22Rv1 (cell line): Measurements from ENCODE around the gene CD300A.

Experiments used
- H3K27ac ChIP-seq: fragments of 450-650 bp; 2 replicates; pipeline ENCODE4 v1.5.1; 2017
- CTCF ChIP-seq: fragments of 450-650 bp; IDR thresholded peaks from 2 replicates; pipeline ENCODE4 v1.5.1; 2017; ENCODE audit warnings: mild to moderate bottlenecking
- ZFX ChIP-seq: fragments of 450-650 bp; IDR thresholded peaks from 2 replicates; pipeline ENCODE4 v1.6.1; 2017; ENCODE audit warnings: antibody characterized with exemption, borderline replicate concordance

The CD300A gene

GRCh38 chr17:74432424-74432690 lies 34.1 kb upstream of the CD300A start:
- peak overlapping the region; percentile 27; the same call in 1 of the 2 replicates for H3K27ac ChIP-seq
- TF ChIP-seq ZFX, result no peak
- TF ChIP-seq CTCF, result no peak

DNA sequence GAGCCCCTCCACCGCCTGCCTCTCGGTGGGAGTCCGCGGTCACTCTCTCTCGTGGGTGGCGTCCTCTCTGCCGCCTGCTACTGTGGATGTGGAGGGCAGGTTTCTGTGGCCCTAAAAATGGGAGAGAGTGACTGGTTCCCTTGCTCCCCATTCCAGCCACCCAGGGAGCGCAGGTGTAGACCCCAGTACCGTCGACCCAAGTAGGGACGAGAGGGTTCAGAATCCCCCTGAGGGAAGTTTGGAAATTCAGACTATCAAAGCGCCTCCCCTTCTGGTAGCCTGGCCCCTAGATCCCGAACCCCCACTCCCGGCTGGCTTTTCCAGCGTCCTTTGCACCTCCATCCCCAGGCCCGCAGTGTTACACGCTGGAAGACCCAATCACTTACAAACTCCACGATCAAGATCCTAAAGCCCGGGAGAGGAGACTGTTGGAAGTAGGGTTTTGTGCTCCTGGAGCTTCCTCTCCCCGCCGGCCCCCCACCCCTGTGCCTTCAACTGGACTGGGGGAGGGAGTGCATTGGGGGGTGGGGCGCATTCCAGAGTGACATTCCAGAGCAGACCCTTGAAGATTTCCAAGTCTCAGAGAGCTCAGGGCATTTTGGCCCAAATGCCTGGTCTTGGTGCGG lies 33.6 kb upstream of the CD300A start:
- TF ChIP-seq ZFX, result no peak
- no peak for TF ChIP-seq CTCF
- no peak overlapping the region for H3K27ac ChIP-seq

- H3K27ac ChIP-seq, result no peak overlapping the region
- TF ChIP-seq ZFX, result no peak
These were observed 32.9 kb upstream of the CD300A start for GRCh38 chr17:74433421-74434121.

DNA sequence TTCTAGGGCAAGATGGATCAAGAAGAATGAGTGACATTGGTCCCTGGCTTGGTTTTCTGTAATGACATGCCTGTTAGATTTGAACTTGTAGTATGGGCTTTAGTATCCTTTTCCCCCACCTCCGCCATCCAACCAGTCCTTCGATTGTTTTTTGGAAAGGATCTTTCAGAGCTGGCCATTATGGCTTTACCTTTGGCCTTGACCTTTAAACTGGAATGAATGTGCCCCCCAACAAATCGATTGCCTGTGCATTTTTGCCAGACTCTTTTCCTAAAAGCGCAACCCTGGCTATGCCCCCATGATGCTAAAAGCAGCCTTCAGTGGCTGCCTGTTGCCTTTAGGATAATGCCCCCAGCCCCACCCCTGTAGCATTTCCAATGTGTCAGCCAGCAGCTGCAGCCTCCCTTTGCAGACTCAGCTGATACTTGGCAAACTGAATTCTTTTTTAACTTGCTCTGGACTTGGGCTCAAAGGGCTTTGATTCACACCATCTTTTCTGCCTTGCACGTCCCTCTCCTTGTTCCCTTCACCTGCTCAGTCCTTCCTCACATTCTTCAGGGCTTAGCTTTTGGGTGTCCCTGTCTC lies 30.6 kb upstream of the CD300A start:
- TF ChIP-seq ZFX (no peak), CTCF (no peak)
- no peak overlapping the region for H3K27ac ChIP-seq

DNA sequence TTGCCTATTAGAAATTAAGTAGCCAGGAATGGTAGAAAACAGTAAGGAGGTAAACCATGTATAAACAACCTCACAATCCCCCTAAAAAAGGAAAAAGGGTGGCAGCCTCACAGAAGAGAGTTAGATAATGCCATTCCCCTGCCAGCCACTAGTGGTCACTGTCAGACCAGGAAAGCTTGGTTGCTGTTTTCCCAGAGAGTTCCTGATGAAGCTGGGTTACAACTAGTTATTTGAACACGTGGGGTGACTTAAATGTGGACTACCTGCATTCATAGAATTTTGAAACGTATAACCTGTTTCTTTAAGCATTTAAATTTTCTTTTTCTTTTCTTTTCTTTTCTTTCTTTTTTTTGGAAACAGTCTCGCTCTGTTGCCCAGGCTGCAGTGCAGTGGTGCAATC lies 28.7 kb upstream of the CD300A start:
- TF ChIP-seq CTCF (peak; percentile 74), ZFX (no peak)
- H3K27ac ChIP-seq, result no peak overlapping the region

DNA sequence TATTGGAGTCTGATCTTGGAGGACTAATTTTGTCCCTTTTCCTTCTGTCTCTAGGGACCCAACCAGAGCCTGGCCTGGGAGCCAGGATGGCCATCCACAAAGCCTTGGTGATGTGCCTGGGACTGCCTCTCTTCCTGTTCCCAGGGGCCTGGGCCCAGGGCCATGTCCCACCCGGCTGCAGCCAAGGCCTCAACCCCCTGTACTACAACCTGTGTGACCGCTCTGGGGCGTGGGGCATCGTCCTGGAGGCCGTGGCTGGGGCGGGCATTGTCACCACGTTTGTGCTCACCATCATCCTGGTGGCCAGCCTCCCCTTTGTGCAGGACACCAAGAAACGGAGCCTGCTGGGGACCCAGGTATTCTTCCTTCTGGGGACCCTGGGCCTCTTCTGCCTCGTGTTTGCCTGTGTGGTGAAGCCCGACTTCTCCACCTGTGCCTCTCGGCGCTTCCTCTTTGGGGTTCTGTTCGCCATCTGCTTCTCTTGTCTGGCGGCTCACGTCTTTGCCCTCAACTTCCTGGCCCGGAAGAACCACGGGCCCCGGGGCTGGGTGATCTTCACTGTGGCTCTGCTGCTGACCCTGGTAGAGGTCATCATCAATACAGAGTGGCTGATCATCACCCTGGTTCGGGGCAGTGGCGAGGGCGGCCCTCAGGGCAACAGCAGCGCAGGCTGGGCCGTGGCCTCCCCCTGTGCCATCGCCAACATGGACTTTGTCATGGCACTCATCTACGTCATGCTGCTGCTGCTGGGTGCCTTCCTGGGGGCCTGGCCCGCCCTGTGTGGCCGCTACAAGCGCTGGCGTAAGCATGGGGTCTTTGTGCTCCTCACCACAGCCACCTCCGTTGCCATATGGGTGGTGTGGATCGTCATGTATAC lies 26.5 kb upstream of the CD300A start:
- TF ChIP-seq ZFX (no peak), CTCF (no peak)
- no peak overlapping the region for H3K27ac ChIP-seq

- TF ChIP-seq CTCF (no peak), ZFX (no peak)
These were observed 24.9 kb upstream of the CD300A start for GRCh38 chr17:74441537-74441936.

More at GRCh38 chr17:74441537-74441936, 24.9 kb upstream of the CD300A start:
- no peak overlapping the region for H3K27ac ChIP-seq
